Epithelial cell of proximal tubule (primary cell): ENCODE results near the gene ZMYM2. TPM values are rescaled to one million over a fixed set of nuclear protein-coding genes. Genes with fewer than 3 reads are reported as not detected.

Experiments used
- DNase-seq: peaks from one replicate; pipeline ENCODE4 v3.0.0-alpha.2; 2011; ENCODE audit warnings: low read depth
- H3K4me3 ChIP-seq: 2 replicates; pipeline ENCODE4 v1.5.1; 2011; ENCODE audit warnings: low read depth, mild to moderate bottlenecking, low read length
- CTCF ChIP-seq: conservative IDR thresholded peaks from 2 replicates; pipeline ENCODE4 v1.5.1; 2012; ENCODE audit warnings: low read depth, mild to moderate bottlenecking, low read length
- total RNA-seq: library from RNA; depleted of rRNA; stranded (reverse); fragments of >200 nt; gene quantifications from 2 replicates; pipeline ENCODE4 v1.2.3, GENCODE V29; 2015

Gene ZMYM2
- total RNA-seq, 1 donor from 2014 or later, result 27.9 TPM

DNA sequence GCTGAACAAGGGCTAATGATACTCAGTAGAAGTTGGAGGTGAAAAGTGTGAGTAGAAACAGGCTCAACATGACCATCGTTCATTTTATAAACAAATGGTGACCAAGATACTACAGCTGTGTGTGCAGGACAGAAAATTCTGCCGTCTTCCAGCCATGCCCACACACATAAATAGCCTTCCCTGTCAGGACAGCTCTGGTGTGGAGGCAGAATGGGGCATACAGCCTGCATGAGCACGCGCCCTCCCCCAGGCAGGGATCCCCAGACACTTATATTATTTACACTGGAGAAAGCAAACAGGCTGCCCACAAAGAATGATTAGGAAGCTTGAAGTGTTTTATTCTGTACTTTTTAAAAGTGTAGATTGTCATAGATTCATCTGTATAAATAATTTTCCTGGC lies 182.0 kb downstream of the ZMYM2 start:
- no peak for TF ChIP-seq CTCF
- no peak overlapping the region for H3K4me3 ChIP-seq
- DNase-seq, result no peak

Other genes starting within 250 kb of the ZMYM2 start
- gene PSPC1, start 175.8 kb upstream of the ZMYM2 start, total RNA-seq, result 47.2 and 89.6 TPM in 2 replicates
- 4.1 and 8.0 TPM in 2 replicates for gene ZMYM5, start 95.1 kb upstream of the ZMYM2 start, total RNA-seq
- 0.14 and 0.58 TPM in 2 replicates for gene GJA3, start 202.3 kb downstream of the ZMYM2 start, total RNA-seq
- 5.1 and 5.7 TPM in 2 replicates for gene GJB2, start 234.2 kb downstream of the ZMYM2 start, total RNA-seq